IPS-15b (cell line): ENCODE measurements around the gene CXCL1.

Experiments used
- H3K27me3 ChIP-seq: one replicate; pipeline ENCODE4 v1.6.1; 2013; ENCODE audit warnings: low read length; ENCODE audit not compliant: control insufficient read depth, insufficient read depth
- H3K36me3 ChIP-seq: one replicate; pipeline ENCODE4 v1.6.1; 2013; ENCODE audit warnings: low read length; ENCODE audit not compliant: control insufficient read depth, insufficient read depth
- H3K4me1 ChIP-seq: one replicate; pipeline ENCODE4 v1.6.1; 2013; ENCODE audit warnings: mild to moderate bottlenecking, low read length; ENCODE audit not compliant: control insufficient read depth, insufficient read depth
- H3K4me3 ChIP-seq: one replicate; pipeline ENCODE4 v1.5.1; 2013; ENCODE audit warnings: low read depth, low read length
- H3K9ac ChIP-seq: one replicate; pipeline ENCODE4 v1.6.1; 2013; ENCODE audit warnings: low read depth, mild to moderate bottlenecking, low read length
- H3K9me3 ChIP-seq: one replicate; pipeline ENCODE4 v1.6.1; 2013; ENCODE audit warnings: mild to moderate bottlenecking, low read length; ENCODE audit not compliant: control insufficient read depth, insufficient read depth

The CXCL1 gene

DNA sequence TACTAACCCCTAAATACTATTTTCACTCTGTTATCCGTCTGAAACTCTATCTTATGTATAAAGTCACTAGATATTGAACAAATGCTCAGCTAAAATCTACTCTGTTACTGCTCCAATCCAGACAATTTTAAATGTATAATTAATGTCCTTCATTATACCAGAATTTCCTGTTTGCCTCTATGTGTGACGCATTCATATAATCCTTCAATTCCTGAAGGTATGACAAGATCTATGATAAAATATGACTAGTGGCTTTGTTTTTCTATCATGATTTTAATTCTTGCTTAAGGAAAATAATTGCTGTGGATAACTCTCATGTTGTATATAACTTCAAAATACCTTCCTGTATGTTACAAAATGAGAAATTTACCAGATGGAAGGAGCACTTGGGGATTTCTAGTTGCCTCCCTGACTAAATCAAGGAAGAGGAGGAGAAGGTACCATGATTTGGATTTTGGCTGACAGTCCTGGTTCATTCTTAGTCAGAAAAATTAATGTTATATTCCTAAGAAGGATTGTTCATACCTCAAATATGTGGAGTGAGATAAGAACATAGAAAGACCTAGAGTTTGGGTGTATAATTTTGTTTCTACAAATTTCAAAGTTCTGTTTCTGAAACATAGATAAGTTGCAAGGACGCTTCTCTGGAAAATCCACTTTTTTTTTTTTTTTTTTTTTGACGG is 27.8 kb upstream of the CXCL1 start:
- no peak overlapping the region for H3K4me3 ChIP-seq
- no peaks in the 10 kb centered on the region for H3K9me3 ChIP-seq
- H3K27me3 ChIP-seq, result peaks cover 24% of the 10 kb centered on the region
- H3K9ac ChIP-seq, result no peak overlapping the region
- no peaks in the 10 kb centered on the region for H3K4me1 ChIP-seq
- H3K36me3 ChIP-seq, result no peaks in the 10 kb centered on the region

DNA sequence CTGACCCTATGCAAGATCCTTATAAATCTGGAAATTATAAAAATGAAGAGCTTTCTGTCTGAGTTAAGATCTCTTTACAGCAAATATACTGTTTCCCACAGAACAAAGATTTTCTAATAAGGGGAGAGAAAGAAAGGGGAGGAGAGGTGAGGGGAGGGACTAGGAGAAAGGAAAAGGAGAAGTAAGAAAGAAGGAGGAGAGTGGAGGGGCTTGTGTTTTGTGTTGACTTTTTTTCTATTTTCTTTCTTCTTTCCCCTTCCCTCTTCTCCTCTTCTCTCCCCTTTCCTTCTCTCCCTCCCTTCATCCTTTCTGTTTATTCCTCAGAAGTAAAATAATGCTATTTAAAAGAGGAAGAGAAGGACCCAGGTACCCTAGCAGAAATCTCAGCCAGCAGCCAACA is 26.5 kb upstream of the CXCL1 start:
- H3K9ac ChIP-seq, result no peak overlapping the region
- H3K4me1 ChIP-seq, result no peaks in the 10 kb centered on the region
- H3K36me3 ChIP-seq, result no peaks in the 10 kb centered on the region
- no peaks in the 10 kb centered on the region for H3K9me3 ChIP-seq
- H3K27me3 ChIP-seq, result peaks cover 14% of the 10 kb centered on the region
- H3K4me3 ChIP-seq, result no peak overlapping the region

DNA sequence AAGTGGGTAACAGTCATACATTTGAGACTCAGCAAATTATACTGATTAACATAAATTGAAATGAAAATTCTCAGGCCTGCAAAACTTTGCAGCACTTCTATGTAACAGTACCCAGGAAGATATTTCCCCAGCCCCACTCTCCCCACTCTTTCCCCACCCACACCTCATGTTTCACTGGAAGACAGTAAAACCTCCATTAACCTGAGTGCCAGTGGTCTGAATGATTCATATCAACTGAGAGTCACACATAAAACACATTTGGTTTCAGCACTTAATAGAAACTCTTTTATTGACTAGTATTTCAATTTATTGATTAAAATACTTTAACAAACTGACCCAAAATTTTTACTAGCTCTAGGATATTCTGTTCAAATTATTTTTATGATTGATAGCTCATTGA is 25.8 kb upstream of the CXCL1 start:
- Histone ChIP-seq H3K36me3 (no peaks in the 10 kb centered on the region), H3K27me3 (peaks cover 8% of the 10 kb centered on the region), H3K4me3 (no peak overlapping the region)

DNA sequence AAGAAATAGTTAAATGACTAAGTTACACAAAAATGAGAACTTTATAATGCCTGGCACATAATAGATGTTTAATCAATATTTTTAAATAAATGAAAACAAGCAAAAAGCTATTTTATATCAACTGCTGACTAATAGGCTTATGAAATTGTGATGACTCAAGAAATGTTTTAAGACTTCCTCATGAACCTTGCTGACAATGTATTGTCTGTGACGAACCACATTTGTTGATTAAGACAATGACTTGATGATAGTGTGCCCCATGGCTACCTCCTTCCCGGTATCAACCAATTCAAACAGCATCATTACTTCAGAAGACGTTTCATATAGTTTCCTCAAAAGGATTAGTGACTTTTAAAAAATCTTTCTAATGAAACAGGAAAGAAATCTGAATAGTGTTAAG is 24.8 kb upstream of the CXCL1 start:
- no peaks in the 10 kb centered on the region for H3K9me3 ChIP-seq
- H3K4me3 ChIP-seq, result no peak overlapping the region
- no peaks in the 10 kb centered on the region for H3K4me1 ChIP-seq
- H3K36me3 ChIP-seq, result no peaks in the 10 kb centered on the region
- H3K27me3 ChIP-seq, result no peaks in the 10 kb centered on the region
- H3K9ac ChIP-seq, result no peak overlapping the region

More for the DNA sequence above, 25.8 kb upstream of the CXCL1 start:
- H3K9ac ChIP-seq, result no peak overlapping the region
- no peaks in the 10 kb centered on the region for H3K9me3 ChIP-seq
- no peaks in the 10 kb centered on the region for H3K4me1 ChIP-seq

GRCh38 chr4:73844806-73845205 is 24.4 kb upstream of the CXCL1 start:
- H3K9ac ChIP-seq, result no peak overlapping the region
- no peaks in the 10 kb centered on the region for H3K9me3 ChIP-seq
- no peak overlapping the region for H3K4me3 ChIP-seq
- H3K27me3 ChIP-seq, result no peaks in the 10 kb centered on the region
- no peaks in the 10 kb centered on the region for H3K36me3 ChIP-seq
- H3K4me1 ChIP-seq, result no peaks in the 10 kb centered on the region

DNA sequence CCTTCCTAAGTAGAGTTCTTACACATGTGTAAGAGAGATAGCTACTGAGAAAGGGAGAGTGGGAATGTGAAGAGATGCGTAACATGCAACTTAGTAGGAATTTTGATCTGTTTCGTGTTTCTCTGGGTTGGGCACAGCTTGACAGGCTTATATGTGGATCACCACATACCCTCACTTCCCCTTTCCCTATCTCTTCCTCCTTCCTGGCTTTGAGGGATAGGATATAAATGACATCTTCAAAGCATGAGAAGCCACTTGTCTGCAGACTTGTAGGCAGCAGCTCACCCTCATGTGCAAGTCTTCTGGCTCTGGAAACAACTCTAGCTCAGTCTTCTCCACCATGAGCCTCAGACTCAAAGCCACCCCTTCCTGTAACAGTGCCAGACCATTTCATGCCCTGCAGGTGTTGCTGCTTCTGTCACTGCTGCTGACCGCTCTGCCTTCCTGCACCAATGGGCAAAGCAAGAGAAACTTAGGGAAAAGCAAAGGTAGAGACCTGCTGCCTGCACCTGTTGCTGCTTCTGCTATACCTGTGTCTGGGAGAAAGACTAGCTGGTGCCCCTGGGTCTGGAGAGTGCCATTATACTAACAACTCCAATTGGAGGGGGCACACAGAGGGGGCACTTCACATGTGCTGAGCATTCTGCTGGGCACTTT is 21.5 kb upstream of the CXCL1 start:
- Histone ChIP-seq H3K36me3 (no peaks in the 10 kb centered on the region), H3K27me3 (peaks cover 8% of the 10 kb centered on the region), H3K9me3 (no peaks in the 10 kb centered on the region), H3K9ac (no peak overlapping the region), H3K4me1 (no peaks in the 10 kb centered on the region), H3K4me3 (no peak overlapping the region)

- Histone ChIP-seq H3K27me3 (peaks cover 14% of the 10 kb centered on the region), H3K4me1 (no peaks in the 10 kb centered on the region), H3K9ac (no peak overlapping the region), H3K4me3 (no peak overlapping the region), H3K9me3 (no peaks in the 10 kb centered on the region), H3K36me3 (no peaks in the 10 kb centered on the region)
These were observed 20.9 kb upstream of the CXCL1 start for GRCh38 chr4:73848183-73848777.

GRCh38 chr4:73850261-73850970 is 18.8 kb upstream of the CXCL1 start:
- no peaks in the 10 kb centered on the region for H3K36me3 ChIP-seq
- H3K9ac ChIP-seq, result no peak overlapping the region
- no peaks in the 10 kb centered on the region for H3K9me3 ChIP-seq
- H3K4me1 ChIP-seq, result no peaks in the 10 kb centered on the region
- H3K27me3 ChIP-seq, result peaks cover 29% of the 10 kb centered on the region
- no peak overlapping the region for H3K4me3 ChIP-seq

- no peaks in the 10 kb centered on the region for H3K36me3 ChIP-seq
- no peaks in the 10 kb centered on the region for H3K4me1 ChIP-seq
- H3K27me3 ChIP-seq, result peaks cover 29% of the 10 kb centered on the region
- H3K4me3 ChIP-seq, result no peak overlapping the region
- H3K9me3 ChIP-seq, result no peaks in the 10 kb centered on the region
- no peak overlapping the region for H3K9ac ChIP-seq
These were observed 17.9 kb upstream of the CXCL1 start for GRCh38 chr4:73851293-73851692.

- Histone ChIP-seq H3K9me3 (no peaks in the 10 kb centered on the region), H3K27me3 (peaks cover 29% of the 10 kb centered on the region), H3K9ac (no peak overlapping the region), H3K36me3 (no peaks in the 10 kb centered on the region), H3K4me1 (no peaks in the 10 kb centered on the region), H3K4me3 (peak overlapping the region; percentile 55)
These were observed 16.4 kb upstream of the CXCL1 start for GRCh38 chr4:73852771-73853170.

GRCh38 chr4:73853246-73853704 is 15.9 kb upstream of the CXCL1 start, which contains the start of gene PF4V1:
Gene PF4V1 (plus strand): TSS chr4:73853296. CDS start chr4:73853363, 67 bp downstream.
- H3K9ac ChIP-seq, result no peak within 1 kb of the TSS
- no peaks in the 10 kb centered on the region for H3K36me3 ChIP-seq
- H3K27me3 ChIP-seq, result peaks cover 29% of the 10 kb centered on the region
- no peaks in the 10 kb centered on the region for H3K4me1 ChIP-seq
- peak within 1 kb of the TSS; percentile 55 for H3K4me3 ChIP-seq
- H3K9me3 ChIP-seq, result no peaks in the 10 kb centered on the region
